DMS53 (cell line): ENCODE measurements around the gene TTYH3.

Experiments used
- DNase-seq: peaks from one replicate; lab custom pipeline; 2025; lab: John Stamatoyannopoulos, UW

The TTYH3 gene

GRCh38 chr7:2616387-2617324 lies 15.1 kb upstream of the TTYH3 start:
- DNase-seq = no peak

DNA sequence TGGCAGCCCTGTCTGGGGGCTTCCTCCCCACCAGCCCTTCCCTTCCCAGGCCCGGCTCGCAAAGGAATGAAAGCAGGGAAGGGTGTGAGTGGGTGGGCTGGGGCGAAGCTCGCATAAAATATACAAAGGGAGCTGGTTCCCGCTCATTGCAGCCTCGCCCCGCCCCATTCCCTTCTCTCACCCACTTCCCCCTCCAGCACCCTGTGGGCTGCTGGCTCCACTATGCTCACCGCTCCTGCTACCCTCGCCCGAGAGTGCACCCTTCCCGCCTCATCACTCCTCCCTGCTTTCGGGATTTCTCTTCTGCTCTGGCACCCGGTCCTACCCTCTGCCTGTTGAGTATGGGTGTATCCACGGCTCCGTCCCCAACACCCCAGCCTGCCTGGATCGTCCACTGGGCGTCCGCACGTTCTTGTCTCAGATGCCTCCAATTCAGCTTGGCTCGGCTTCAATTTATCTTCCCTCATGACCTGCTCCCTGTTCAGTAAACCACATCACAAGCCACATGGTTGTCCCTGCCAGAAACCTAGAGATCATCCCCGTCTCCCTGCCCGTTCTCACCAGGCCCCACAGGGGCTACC lies 14.4 kb upstream of the TTYH3 start:
- DNase-seq = no peak

DNA sequence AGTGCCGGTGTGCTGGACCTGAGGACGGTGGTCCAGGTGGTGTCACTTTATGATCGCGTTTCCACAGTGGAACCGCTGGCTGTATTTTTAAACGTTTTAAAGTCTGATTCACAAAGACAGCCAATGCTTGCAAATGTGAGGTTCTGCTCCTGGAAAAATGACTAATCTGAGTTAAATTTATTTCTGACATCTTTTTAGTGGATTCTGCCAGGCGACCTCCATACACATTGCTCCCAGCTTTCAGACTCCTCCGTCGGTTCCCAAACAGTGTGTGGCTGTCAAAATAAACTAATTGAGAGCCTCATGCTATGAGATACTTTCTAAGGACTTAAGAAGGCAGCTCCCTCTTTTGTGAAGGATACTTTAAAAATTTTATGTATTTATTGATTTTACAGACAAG lies 12.7 kb upstream of the TTYH3 start:
- no peak for DNase-seq

DNA sequence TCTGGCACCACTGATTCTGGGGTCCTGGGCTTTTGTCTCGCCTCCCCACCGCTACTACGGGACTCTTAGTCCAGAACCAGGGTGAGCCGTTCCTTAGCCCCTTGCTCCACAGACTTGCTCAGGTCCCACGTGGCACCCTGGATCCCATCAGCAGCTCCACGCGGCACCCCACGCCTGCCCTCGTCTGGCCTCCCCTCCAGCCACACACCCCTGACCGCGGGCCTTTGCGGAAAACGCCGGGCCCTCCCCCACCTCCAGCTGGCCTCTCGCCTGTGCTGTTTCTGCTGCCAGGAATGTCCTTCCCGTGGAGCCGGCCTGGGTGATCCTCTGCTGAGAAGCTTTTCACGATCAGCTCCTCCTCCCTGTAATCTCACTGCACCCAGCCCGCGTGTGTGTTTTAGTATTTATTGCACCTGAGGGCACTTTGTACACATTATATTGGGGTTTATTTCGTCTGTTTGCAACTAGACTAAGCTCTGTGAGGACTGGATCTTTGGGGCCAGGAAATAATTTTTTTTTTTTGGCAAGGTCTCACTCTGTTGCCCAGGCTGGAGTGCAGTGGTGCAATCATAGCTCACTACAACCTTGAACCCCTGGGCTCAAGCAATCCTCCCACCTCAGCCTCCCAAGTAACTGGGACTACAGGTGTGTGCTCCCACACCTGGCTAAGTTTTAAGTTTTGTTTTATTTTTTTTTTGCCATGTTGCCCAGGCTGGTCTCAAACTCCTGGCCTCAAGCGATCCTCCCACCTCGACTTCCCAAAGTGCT lies 10.5 kb upstream of the TTYH3 start:
- no peak for DNase-seq

GRCh38 chr7:2621948-2622640 lies 9.7 kb upstream of the TTYH3 start:
- DNase-seq = peak; percentile 32

DNA sequence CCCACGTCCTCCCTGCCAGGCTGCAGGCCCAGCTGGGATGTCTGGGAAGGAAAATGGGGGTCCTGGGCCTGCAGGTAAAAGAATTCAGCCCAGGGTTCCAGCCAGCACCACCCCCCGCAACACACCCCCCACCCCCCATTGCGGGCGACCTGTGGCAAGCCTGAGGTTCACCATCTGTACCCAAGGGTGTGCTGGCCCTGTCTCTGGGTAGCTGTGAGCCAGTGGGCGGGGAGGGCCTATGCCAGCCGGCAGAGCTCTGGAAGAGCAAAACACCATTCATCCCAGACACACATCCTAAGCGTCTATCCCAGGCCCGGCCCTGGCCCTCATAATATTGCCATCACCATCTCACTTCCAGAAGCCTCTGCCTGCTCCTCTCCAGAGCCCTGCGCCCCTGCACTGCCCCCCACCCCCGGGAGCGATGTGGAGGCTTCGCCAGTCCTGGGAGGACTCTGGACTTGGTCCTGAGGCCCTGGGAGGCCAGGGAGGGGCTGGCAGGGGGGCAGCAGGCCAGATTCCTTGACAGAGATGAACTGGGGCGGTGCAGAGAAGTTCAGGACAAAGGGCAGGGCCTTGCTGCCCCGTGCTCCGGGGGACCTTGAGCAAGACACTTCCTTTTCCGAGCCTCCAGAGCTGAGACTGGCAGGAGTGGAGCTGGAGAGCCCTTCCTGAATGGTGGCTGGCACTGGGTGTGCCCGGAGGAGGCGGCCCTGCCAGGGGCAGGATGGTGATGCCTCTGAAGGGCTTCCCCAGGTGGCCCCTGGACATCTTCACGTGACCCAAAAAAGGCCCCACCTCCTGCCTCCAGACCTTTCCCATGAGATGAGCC lies 8.7 kb upstream of the TTYH3 start:
- no peak for DNase-seq

DNA sequence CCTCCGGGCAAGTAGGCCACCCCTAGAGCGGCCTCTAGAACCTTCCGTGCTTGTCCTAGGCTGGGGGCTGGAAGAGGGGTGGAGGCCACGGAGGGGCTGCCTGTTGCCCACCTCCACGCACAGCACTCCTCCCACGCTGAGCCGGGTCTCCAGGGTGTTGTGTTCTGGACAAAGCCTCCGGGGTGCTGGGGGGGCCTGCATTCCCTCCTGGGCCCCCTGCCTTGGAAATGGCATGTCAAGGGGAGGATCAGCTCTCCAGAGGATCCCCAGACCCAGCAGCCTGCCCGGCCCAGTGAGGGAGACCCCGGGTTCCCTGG lies 8.1 kb upstream of the TTYH3 start:
- DNase-seq = no peak

- DNase-seq = no peak
Observed at GRCh38 chr7:2624293-2624886, 7.4 kb upstream of the TTYH3 start.

- DNase-seq = no peak
Observed at GRCh38 chr7:2626498-2627117, 5.2 kb upstream of the TTYH3 start.

GRCh38 chr7:2627258-2628129 lies 4.3 kb upstream of the TTYH3 start:
- peak; percentile 65 for DNase-seq

DNA sequence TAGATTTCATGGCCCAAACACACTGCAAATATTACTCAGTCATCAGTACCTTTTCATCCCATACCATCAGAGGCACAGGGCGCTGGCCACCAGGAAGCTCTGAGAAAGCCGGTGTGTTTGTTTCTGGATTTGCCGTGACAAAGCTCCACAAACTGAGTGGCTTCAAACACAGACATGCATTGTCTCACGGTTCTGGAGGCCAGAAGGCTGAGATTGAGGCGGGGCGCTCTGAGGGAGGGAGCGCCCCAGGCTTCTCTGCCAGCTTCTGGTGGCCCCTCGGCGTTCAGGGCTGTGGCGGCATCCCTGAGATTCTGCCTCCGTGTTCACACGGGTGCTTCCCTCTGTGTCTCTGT lies 3.7 kb upstream of the TTYH3 start:
- peak; percentile 84 for DNase-seq

DNA sequence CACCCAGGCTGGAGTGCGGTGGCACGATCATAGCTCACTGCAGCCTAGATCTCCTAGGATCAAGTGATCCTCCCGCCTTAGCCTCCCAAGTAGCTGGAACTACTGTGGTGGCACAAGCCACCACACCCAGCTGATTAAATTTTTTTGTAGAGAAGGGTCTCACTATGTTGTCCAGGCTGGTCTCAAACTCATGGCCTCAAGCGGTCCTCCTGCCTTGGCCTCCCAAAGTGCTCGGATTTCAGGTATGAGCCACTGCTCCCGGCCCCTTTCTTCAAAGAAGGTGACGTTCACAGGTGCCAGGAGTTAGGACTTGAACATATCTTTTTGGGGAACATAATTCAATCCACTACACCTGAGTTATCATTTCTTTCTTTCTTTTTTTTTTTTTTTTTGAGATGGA lies 2.9 kb upstream of the TTYH3 start:
- DNase-seq = no peak

DNA sequence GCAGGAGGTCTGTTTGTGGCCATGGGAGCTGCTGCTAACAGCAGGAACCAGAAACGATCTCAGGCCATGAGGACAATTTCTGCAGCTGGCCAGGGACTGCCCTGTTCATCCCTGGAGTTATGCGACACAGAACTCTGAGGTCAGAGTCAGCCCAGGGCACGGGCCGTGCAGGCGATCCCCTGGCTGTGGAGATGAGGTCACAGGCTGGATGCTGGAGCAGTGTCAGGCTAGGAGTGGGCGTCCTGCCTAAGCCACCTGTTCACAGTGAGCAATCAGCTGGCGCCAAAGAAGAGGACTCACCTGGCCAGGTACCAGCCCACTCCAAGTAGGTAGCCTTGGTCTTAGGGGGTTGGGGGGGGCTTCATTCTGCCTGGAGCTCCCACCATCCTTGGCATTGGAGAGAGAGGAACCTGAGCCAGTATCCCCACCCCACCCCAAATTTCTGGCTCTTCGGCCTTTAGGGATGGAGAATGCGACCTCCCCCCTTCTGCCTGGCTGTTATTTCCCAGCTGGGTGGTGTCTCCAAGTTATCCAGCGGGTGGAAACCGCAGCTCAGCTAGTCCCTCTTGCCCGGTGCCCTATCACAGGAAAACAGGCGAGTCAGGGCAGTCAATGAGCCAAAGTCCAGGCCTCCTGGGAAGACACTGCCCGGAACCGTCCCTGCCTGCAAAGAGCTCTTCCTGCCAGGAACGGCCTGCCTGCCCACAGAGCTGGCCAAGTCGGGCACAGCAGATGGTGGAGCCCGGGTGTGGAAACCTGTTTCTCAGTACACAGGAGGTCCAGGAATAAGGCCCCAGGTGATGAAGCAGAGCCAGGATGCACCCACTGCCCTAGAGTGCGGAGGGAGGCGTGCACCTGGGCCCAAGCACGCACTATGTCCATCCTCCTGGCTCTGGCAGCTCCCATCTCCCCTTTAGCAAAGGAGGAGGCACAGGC lies 1.8 kb upstream of the TTYH3 start:
- DNase-seq = peak; percentile 85

- peak; percentile 23 for DNase-seq
Observed at GRCh38 chr7:2632733-2633537, 1.1 kb downstream of the TTYH3 start.

DNA sequence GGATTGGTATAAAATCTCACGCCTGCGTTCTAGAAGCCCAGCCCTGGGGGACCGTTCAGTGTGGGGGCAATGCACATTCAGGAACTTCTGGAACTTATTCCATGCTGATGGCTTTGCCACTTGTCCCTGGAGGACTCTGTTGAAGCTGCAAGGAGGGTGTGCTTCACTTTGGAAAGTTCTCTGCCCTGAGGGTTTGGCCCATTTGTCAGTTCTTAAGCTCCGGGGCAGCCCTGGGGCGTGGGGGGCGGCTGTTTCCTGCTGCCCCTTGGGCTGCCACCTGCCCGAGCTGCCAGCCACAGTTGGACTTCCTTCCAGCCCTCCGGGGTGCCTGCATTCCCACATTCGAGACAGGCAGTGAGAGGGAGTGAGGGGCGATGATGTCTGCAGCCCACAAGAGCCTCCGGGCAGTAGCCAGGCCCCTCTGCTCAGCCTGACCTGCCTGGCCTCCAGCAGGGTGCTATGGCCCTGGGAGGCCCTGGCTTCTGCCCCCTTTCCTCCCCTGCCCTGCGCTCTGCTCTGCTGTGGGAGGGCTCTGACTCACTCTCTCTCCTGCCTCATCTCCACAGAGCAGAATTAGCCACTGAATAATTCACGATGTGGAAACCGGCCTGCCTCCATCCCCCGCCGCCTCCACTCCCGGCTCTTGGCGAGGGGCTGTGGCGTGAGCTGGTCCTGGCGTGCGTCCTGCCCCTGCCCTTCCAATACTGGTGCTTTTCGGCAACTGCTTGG lies 1.9 kb downstream of the TTYH3 start:
- DNase-seq = peak; percentile 28

DNA sequence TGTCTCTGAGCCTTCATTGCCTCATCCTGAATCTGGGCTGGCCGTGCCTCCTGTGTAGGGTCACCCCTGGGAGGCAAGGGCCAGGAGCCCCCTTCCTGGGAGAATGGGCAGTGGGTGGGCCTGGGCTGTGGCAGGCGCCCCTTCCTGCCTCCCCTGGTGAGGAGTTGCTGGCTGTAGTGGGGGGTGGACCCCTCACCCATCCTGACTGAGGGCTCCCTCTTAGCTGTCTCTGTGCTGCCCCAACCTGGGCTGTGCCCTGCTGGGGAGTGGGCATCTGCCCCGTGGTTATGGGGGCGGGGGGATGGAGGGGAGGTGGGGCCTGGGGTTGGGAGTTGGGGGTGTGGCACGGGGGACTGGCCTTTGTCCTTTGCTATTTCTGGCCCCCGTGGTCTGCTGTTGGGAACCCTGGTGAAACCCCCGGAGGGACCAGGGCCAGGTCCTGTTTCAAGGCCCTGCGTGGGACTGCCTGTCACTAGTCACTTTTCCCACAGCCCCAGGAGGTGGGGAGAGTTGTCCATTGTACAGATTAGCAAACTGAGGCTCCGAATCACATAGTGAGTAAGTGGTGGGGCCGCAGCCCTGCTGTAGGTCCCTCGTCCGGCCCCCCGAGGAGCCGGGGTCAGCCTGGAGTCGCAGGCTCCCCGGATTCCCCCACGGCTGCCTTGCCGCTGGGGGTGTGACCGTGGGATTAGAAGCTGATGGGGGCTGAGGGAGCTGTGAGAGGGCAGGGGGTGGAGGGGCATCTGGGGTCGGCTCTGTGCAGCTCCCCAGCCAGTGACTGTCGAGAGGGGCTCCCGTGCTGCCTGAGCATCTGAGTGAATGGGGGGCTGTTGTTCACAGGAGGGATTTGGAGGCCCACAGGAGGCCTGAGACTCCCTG lies 2.7 kb downstream of the TTYH3 start:
- no peak for DNase-seq
